RKO (cell line): ENCODE data around the gene MAPK10.

ENCODE experiments used
- DNase-seq: peaks from one replicate; pipeline ENCODE4 v3.0.0-alpha.2; 2016; ENCODE audit warnings: low spot score

The MAPK10 gene

GRCh38 chr4:86274642-86275041 is 85.2 kb downstream of the MAPK10 start:
- no peak for DNase-seq

GRCh38 chr4:86272669-86273068 is 87.2 kb downstream of the MAPK10 start:
- DNase-seq: no peak

- DNase-seq: no peak
These were observed 88.8 kb downstream of the MAPK10 start for GRCh38 chr4:86271057-86271456.

- no peak for DNase-seq
These were observed 90.5 kb downstream of the MAPK10 start for GRCh38 chr4:86269354-86269753.

GRCh38 chr4:86264241-86264640 is 95.6 kb downstream of the MAPK10 start:
- DNase-seq: no peak

GRCh38 chr4:86261636-86262035 is 98.2 kb downstream of the MAPK10 start:
- DNase-seq: no peak

- DNase-seq: no peak
These were observed 103.8 kb downstream of the MAPK10 start for GRCh38 chr4:86256086-86256485.

GRCh38 chr4:86250619-86251018 is 109.2 kb downstream of the MAPK10 start:
- DNase-seq: no peak

- DNase-seq: no peak
These were observed 109.8 kb downstream of the MAPK10 start for GRCh38 chr4:86250006-86250405.

- DNase-seq: no peak
These were observed 110.8 kb downstream of the MAPK10 start for GRCh38 chr4:86249074-86249473.

GRCh38 chr4:86247906-86248305 is 111.9 kb downstream of the MAPK10 start:
- DNase-seq: no peak

GRCh38 chr4:86247320-86247719 is 112.5 kb downstream of the MAPK10 start:
- DNase-seq: no peak

GRCh38 chr4:86243750-86244149 is 116.1 kb downstream of the MAPK10 start:
- no peak for DNase-seq

GRCh38 chr4:86242677-86243076 is 117.2 kb downstream of the MAPK10 start:
- DNase-seq: no peak

- no peak for DNase-seq
These were observed 124.3 kb downstream of the MAPK10 start for GRCh38 chr4:86235549-86235948.

- no peak for DNase-seq
These were observed 126.2 kb downstream of the MAPK10 start for GRCh38 chr4:86233681-86234080.

- no peak for DNase-seq
These were observed 126.8 kb downstream of the MAPK10 start for GRCh38 chr4:86233090-86233489.

GRCh38 chr4:86223472-86223871 is 136.4 kb downstream of the MAPK10 start:
- peak; percentile 50 for DNase-seq

GRCh38 chr4:86221002-86221401 is 138.9 kb downstream of the MAPK10 start:
- DNase-seq: no peak

- peak; percentile 44 for DNase-seq
These were observed 139.7 kb downstream of the MAPK10 start for GRCh38 chr4:86220121-86220520.

GRCh38 chr4:86218746-86219473 is 140.9 kb downstream of the MAPK10 start:
- no peak for DNase-seq

- no peak for DNase-seq
These were observed 156.7 kb downstream of the MAPK10 start for GRCh38 chr4:86203176-86203575.

GRCh38 chr4:86185659-86186058 is 174.2 kb downstream of the MAPK10 start:
- DNase-seq: no peak

- no peak for DNase-seq
These were observed 175.0 kb downstream of the MAPK10 start for GRCh38 chr4:86184901-86185285.
